NT2/D1 (cell line): ENCODE data around the gene SMG9.

Experiments
- SUZ12 ChIP-seq: IDR thresholded peaks from 2 replicates; pipeline ENCODE4 v1.6.1; 2011; ENCODE audit not compliant: insufficient read length, insufficient read depth; ENCODE audit errors: extremely low read depth
- YY1 ChIP-seq: IDR thresholded peaks from 2 replicates; pipeline ENCODE4 v1.6.1; 2011; ENCODE audit not compliant: insufficient read length, insufficient read depth
- ZNF274 ChIP-seq: IDR thresholded peaks from 2 replicates; pipeline ENCODE4 v1.6.1; 2011; ENCODE audit warnings: mild to moderate bottlenecking, low read depth, low read length

DNA sequence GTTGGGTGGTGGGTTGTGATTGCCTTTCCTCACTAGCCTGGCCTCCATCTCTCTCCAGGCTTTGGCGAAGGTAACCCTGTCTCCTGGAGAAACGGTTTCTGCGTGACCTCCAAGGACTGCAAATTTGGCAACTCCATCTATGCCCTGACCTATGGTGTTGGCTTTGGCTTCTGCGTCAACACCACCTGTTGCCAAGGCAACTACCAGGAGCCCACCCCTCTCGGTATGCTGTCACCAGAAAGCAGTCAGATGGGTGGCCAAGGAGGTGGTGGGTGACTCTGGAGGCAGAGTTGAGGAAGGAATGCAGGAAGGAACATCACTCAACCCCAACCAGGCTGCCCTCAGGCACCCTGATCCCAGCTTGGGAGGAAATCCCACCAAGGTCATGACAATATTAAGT is 57.5 kb downstream of the SMG9 start:
- TF ChIP-seq ZNF274 (no peak), YY1 (no peak), SUZ12 (no peak)
